ENCODE results near the gene AP1S1. TPM values are rescaled to one million over a fixed set of nuclear protein-coding genes. Genes with fewer than 3 reads are reported as not detected.
A peak's percentile ranks its signal among the peaks of the same experiment; 100 is the strongest.

Gene AP1S1
- total and polyA plus RNA-seq, 8 donors: 2.7 to 71.2 (median 34.7) TPM; not detected in 1

GRCh38 chr7:101125989-101126650, 28.2 kb upstream of the AP1S1 start:
- WGBS, 5 donors: 20 to 30% (median 25%) methylated on average over 15 of the region's 15 CpGs
- Histone ChIP-seq H3K4me1 (peaks cover 30 to 55% (median 35%) of the 10 kb centered on the region in 4 donors), H3K36me3 (peaks cover 0 to 10% (median 0%) of the 10 kb centered on the region in 4 donors), H3K9me3 (no peaks in the 10 kb centered on the region), H3K27me3 (peaks cover 0 to 28% (median 0%) of the 10 kb centered on the region in 3 donors), H3K27ac (peak overlapping the region; percentile 30 to 81 (median 70)), H3K4me3 (peak overlapping the region in 2 of 4 donors; percentile 13 to 37)
- DNase-seq: peak; percentile 27 to 73
- intact Hi-C loops (cut with DNase I; ENCODE audit: low total_unique reads): no loop called here
- TF ChIP-seq EP300 (IDR thresholded peaks at IDR 0.05): no peak
- no peak for TF ChIP-seq CTCF (IDR thresholded peaks at IDR 0.05)
- TF ChIP-seq POLR2AphosphoS5 (IDR thresholded peaks at IDR 0.05): no peak
- TF ChIP-seq POLR2A (IDR thresholded peaks at IDR 0.05): no peak

- Histone ChIP-seq H3K27ac (peak within 1 kb of the TSS; percentile 30 to 81 (median 70)), H3K27me3 (peaks cover 0 to 23% (median 0%) of the 10 kb centered on the region in 3 donors), H3K36me3 (peaks cover 0 to 12% (median 1%) of the 10 kb centered on the region in 4 donors), H3K9me3 (no peaks in the 10 kb centered on the region), H3K4me3 (peak within 1 kb of the TSS; percentile 8 to 37 (median 31)), H3K4me1 (peaks cover 30 to 52% (median 34%) of the 10 kb centered on the region in 4 donors)
- peak; percentile 58 to 95 for DNase-seq
- intact Hi-C loops (cut with DNase I; ENCODE audit: low total_unique reads): no loop called here
- no peak for TF ChIP-seq CTCF (IDR thresholded peaks at IDR 0.05)
- TF ChIP-seq POLR2AphosphoS5 (IDR thresholded peaks at IDR 0.05): peak; percentile 32 to 91 (median 59)
- no peak for TF ChIP-seq POLR2A (IDR thresholded peaks at IDR 0.05)
- WGBS, 5 donors: 2 to 5% (median 3%) methylated on average over 20 to 22 of the region's 22 CpGs
Observed at GRCh38 chr7:101126651-101127459, 27.4 kb upstream of the AP1S1 start, which contains the start of gene SERPINE1. Gene SERPINE1, plus strand, starts transcription at chr7:101127104. Its CDS starts 1,290 bp downstream, at chr7:101128394.

- no peak for DNase-seq
- intact Hi-C loops (cut with DNase I; ENCODE audit: low total_unique reads): no loop called here
- TF ChIP-seq POLR2A (IDR thresholded peaks at IDR 0.05) (no peak), POLR2AphosphoS5 (IDR thresholded peaks at IDR 0.05) (no peak), EP300 (IDR thresholded peaks at IDR 0.05) (no peak), CTCF (IDR thresholded peaks at IDR 0.05) (no peak)
- no peaks in the 10 kb centered on the region for H3K9me3 ChIP-seq
- peak overlapping the region in 4 of 5 donors; percentile 38 to 81 (median 71) for H3K27ac ChIP-seq
- peaks cover 0 to 23% (median 0%) of the 10 kb centered on the region in 3 donors for H3K27me3 ChIP-seq
- peaks cover 25 to 45% (median 29%) of the 10 kb centered on the region in 4 donors for H3K4me1 ChIP-seq
- WGBS, 5 donors: 68 to 75% (median 74%) methylated on average over 3 of the region's 3 CpGs
- H3K36me3 ChIP-seq: peaks cover 0 to 12% (median 2%) of the 10 kb centered on the region in 4 donors
- peak overlapping the region; percentile 8 to 37 (median 31) for H3K4me3 ChIP-seq
Observed at GRCh38 chr7:101127460-101128039, 26.7 kb upstream of the AP1S1 start.
